ENCODE results near the gene CCNQ.

GRCh38 chrX:153580700-153581386 lies 18.1 kb downstream of the CCNQ start:
- no peak for TF ChIP-seq CTCF (IDR thresholded peaks at IDR 0.05)
- no peak for TF ChIP-seq POLR2A (IDR thresholded peaks at IDR 0.05)
